Keratinocyte (primary cell): ENCODE data around the gene POP7. TPM values are rescaled to one million over a fixed set of nuclear protein-coding genes. Genes with fewer than 3 reads are reported as not detected.

Experiments used
- DNase-seq: peaks from one replicate; pipeline ENCODE4 v3.0.0-alpha.2; 2011; ENCODE audit warnings: low read depth, missing footprints, low spot score
- FAIRE-seq: peaks from 2 replicates; lab custom pipeline; 2011; peaks lifted over from hg19 to GRCh38; lab: Jason Lieb, UNC
- H2AFZ ChIP-seq: 2 replicates; pipeline ENCODE4 v1.6.0; 2012; ENCODE audit warnings: low read length, control low read depth, inconsistent platforms; ENCODE audit not compliant: control insufficient read depth
- H3K27ac ChIP-seq: 2 replicates; pipeline ENCODE4 v1.5.1; 2011; ENCODE audit warnings: low read length; ENCODE audit not compliant: control insufficient read depth, insufficient read depth
- H3K27me3 ChIP-seq: 3 replicates; pipeline ENCODE4 v1.6.0; 2011; ENCODE audit warnings: low read length; ENCODE audit not compliant: control insufficient read depth, insufficient read depth; ENCODE audit errors: extremely low read depth
- H3K36me3 ChIP-seq, 2 experiments: 2 replicates in 1 of 2; 3 replicates in 1 of 2; pipeline ENCODE4 v1.5.1; 2011; ENCODE audit warnings: low read length in 2 of 2, mild to moderate bottlenecking in 1 of 2; ENCODE audit not compliant: control insufficient read depth in 2 of 2, insufficient read depth in 2 of 2; ENCODE audit errors: extremely low read depth in 1 of 2
- H3K4me1 ChIP-seq: 3 replicates; pipeline ENCODE4 v1.5.1; 2011; ENCODE audit warnings: low read length; ENCODE audit not compliant: control insufficient read depth, insufficient read depth; ENCODE audit errors: extremely low read depth
- H3K4me2 ChIP-seq: 3 replicates; pipeline ENCODE4 v1.6.0; 2011; ENCODE audit warnings: low read depth, low read length; ENCODE audit not compliant: control insufficient read depth, insufficient read depth; ENCODE audit errors: extremely low read depth
- H3K4me3 ChIP-seq, 3 experiments: fragments of 200-600 bp in 1 of 3; sonication (generic) in 1 of 3; 2 replicates in 2 of 3; 3 replicates in 1 of 3; pipeline ENCODE4 v1.5.1; 2011 to 2016; ENCODE audit warnings: low read length in 3 of 3, mild to moderate bottlenecking in 3 of 3, control low read depth in 2 of 3, inconsistent platforms in 1 of 3, low read depth in 1 of 3, mixed read lengths in 1 of 3, mixed run types in 1 of 3, moderate library complexity in 1 of 3; ENCODE audit not compliant: control insufficient read depth in 2 of 3, insufficient read depth in 2 of 3; ENCODE audit errors: extremely low read depth in 1 of 3
- H3K79me2 ChIP-seq: 2 replicates; pipeline ENCODE4 v1.6.0; 2012; ENCODE audit warnings: low read length; ENCODE audit not compliant: control insufficient read depth, insufficient read depth
- H3K9ac ChIP-seq: 3 replicates; pipeline ENCODE4 v1.6.0; 2011; ENCODE audit warnings: low read length; ENCODE audit not compliant: control insufficient read depth, insufficient read depth; ENCODE audit errors: extremely low read depth
- H3K9me1 ChIP-seq: 3 replicates; pipeline ENCODE4 v1.6.0; 2011; ENCODE audit warnings: low read length; ENCODE audit not compliant: control insufficient read depth, insufficient read depth; ENCODE audit errors: extremely low read depth
- H3K9me3 ChIP-seq: 2 replicates; pipeline ENCODE4 v1.5.1; 2012; ENCODE audit warnings: low read depth, low read length; ENCODE audit not compliant: control insufficient read depth
- H4K20me1 ChIP-seq: 3 replicates; pipeline ENCODE4 v1.6.0; 2011; ENCODE audit warnings: low read length; ENCODE audit not compliant: control insufficient read depth, insufficient read depth; ENCODE audit errors: extremely low read depth
- EZH2 ChIP-seq: IDR thresholded peaks from one replicate; pipeline ENCODE4 v1.6.1; 2012; ENCODE audit warnings: inconsistent platforms, mild to moderate bottlenecking, low read length, moderate library complexity
- dilution Hi-C: fragments of 300-500 bp; cut with MboI; formaldehyde crosslinking; loops from one replicate; pipeline ENCODE4 v1.7.0; 2020; ENCODE audit warnings: low sequenced_read_pairs; ENCODE audit not compliant: extremely low pct_ligation_motif_present
- polyA plus RNA-seq, 5 experiments: library from polyadenylated mRNA; depleted of rRNA in 3 of 5; stranded (reverse) in 3 of 5; stranded (forward) in 1 of 5; unstranded in 1 of 5; fragments of >200 nt; gene quantifications; 1 replicate in 1 of 5; 2 replicates in 3 of 5; 3 replicates in 1 of 5; pipeline versions ENCODE4 v1.2.1 to v1.2.3, GENCODE V29; 2011 to 2012; ENCODE audit warnings: missing spikeins in 2 of 5, low read depth in 1 of 5, low replicate concordance in 1 of 5
- TF ChIP-seq, protein P1 (sequence below), 3 experiments: IDR thresholded peaks in 1 of 3; conservative IDR thresholded peaks in 1 of 3; optimal IDR thresholded peaks in 1 of 3; 2 replicates in 2 of 3; 3 replicates in 1 of 3; pipeline versions ENCODE3 to v1.5.1; 2011; ENCODE audit warnings: low read length in 3 of 3, mild to moderate bottlenecking in 3 of 3, moderate library complexity in 2 of 3, control low read depth in 1 of 3, inconsistent platforms in 1 of 3; ENCODE audit not compliant: insufficient read depth in 2 of 3; ENCODE audit errors: extremely low read depth in 1 of 3

POP7 gene
- polyA plus RNA-seq, 1 donor (not counting 4 experiments of a cell fraction or from before 2014, with no cell fraction given): 37.8 TPM

DNA sequence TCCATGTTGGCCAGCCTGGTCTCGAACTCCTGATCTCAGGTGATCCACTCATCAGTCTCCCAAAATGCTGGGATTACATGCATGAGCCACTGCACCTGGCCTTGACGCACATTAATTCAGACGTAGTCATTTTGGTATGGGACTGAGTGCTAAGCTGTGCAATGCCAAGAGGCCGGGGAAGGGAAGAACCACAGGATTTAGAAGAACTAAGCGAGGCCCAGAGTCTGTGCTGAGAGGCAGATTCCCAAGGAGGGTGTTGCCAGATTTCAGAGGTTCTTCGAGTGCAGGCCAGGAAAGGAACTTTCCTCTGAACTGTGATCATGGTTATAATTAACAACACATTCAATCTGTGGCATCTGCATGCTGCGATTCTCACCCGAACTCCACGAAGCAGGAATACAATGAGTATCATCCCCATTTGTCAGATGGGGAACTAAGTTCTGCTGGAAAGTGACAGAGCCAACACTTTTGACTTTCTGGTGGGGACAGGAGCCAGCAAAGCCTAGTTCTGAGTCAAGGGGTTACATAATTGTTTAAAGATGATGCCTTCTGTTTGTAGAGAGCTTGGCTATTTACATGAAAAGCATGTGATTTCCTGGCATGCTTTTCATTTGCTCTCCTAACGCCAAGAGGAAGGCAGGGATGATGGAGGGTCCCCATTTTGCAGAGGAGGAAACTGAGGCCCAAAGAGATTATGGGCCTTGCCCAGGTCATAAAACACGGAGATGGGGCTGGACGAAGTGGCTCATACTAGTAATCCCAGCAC lies 21.3 kb downstream of the POP7 start:
- Histone ChIP-seq H3K9me1 (no peaks in the 10 kb centered on the region), H4K20me1 (no peaks in the 10 kb centered on the region), H3K4me3 (no peak overlapping the region), H3K4me1 (peaks cover 15% of the 10 kb centered on the region), H3K9me3 (no peaks in the 10 kb centered on the region), H3K27ac (no peak overlapping the region), H3K36me3 (no peaks in the 10 kb centered on the region), H3K4me2 (no peak overlapping the region), H3K79me2 (no peaks in the 10 kb centered on the region), H3K9ac (no peak overlapping the region), H3K27me3 (no peaks in the 10 kb centered on the region), H2AFZ (no peak overlapping the region)
- no peak for FAIRE-seq
- DNase-seq: no peak
- dilution Hi-C loops: no loop called here
- no peak for TF ChIP-seq EZH2
- TF ChIP-seq, protein P1, sequence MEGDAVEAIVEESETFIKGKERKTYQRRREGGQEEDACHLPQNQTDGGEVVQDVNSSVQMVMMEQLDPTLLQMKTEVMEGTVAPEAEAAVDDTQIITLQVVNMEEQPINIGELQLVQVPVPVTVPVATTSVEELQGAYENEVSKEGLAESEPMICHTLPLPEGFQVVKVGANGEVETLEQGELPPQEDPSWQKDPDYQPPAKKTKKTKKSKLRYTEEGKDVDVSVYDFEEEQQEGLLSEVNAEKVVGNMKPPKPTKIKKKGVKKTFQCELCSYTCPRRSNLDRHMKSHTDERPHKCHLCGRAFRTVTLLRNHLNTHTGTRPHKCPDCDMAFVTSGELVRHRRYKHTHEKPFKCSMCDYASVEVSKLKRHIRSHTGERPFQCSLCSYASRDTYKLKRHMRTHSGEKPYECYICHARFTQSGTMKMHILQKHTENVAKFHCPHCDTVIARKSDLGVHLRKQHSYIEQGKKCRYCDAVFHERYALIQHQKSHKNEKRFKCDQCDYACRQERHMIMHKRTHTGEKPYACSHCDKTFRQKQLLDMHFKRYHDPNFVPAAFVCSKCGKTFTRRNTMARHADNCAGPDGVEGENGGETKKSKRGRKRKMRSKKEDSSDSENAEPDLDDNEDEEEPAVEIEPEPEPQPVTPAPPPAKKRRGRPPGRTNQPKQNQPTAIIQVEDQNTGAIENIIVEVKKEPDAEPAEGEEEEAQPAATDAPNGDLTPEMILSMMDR (optimal IDR thresholded peaks at IDR 0.05 in 1 of 3, IDR thresholded peaks at IDR 0.05 in 1 of 3, conservative IDR thresholded peaks at IDR 0.05 in 1 of 3; ENCODE audit: extremely low read depth in 1 of 3, insufficient read depth in 2 of 3, low read length in 3 of 3): no peak

GRCh38 chr7:100728196-100728595 lies 22.3 kb downstream of the POP7 start:
- Histone ChIP-seq H3K79me2 (no peaks in the 10 kb centered on the region), H3K9me3 (no peaks in the 10 kb centered on the region), H3K36me3 (no peaks in the 10 kb centered on the region), H3K4me1 (peaks cover 15% of the 10 kb centered on the region), H3K9me1 (no peaks in the 10 kb centered on the region), H4K20me1 (no peaks in the 10 kb centered on the region), H3K4me2 (no peak overlapping the region), H3K27ac (no peak overlapping the region), H3K4me3 (no peak overlapping the region), H3K9ac (no peak overlapping the region), H2AFZ (no peak overlapping the region), H3K27me3 (no peaks in the 10 kb centered on the region)
- FAIRE-seq (no peak), DNase-seq (no peak)
- dilution Hi-C loops: no loop called here
- TF ChIP-seq EZH2: no peak
- TF ChIP-seq, protein P1 (optimal IDR thresholded peaks at IDR 0.05 in 1 of 3, IDR thresholded peaks at IDR 0.05 in 1 of 3, conservative IDR thresholded peaks at IDR 0.05 in 1 of 3; ENCODE audit: extremely low read depth in 1 of 3, insufficient read depth in 2 of 3, low read length in 3 of 3): no peak
